Testis (tissue), 3 donors: ENCODE results near the gene ABHD12. TPM values are rescaled to one million over a fixed set of nuclear protein-coding genes. Genes with fewer than 3 reads are reported as not detected.
A peak's percentile ranks its signal among the peaks of the same experiment; 100 is the strongest.

Experiments
- DNase-seq: peaks from one replicate; pipeline ENCODE4 v3.0.0-alpha.2; 2019
- H3K27ac ChIP-seq, 2 donors: fragments of 200-600 bp; sonication (generic); one replicate each; pipeline ENCODE4 v1.5.1; 2019
- H3K27me3 ChIP-seq: fragments of 200-600 bp; sonication (generic); one replicate; pipeline ENCODE4 v1.5.1; 2019
- H3K36me3 ChIP-seq: fragments of 200-600 bp; sonication (generic); one replicate; pipeline ENCODE4 v1.5.1; 2017; ENCODE audit warnings: low read depth; ENCODE audit errors: missing control alignments
- H3K4me1 ChIP-seq: fragments of 200-600 bp; sonication (generic); one replicate; pipeline ENCODE4 v1.5.1; 2019
- H3K4me3 ChIP-seq, 2 donors: fragments of 200-600 bp; sonication (generic); one replicate each; pipeline ENCODE4 v1.5.1; 2017 to 2019
- H3K9me3 ChIP-seq: fragments of 200-600 bp; sonication (generic); one replicate; pipeline ENCODE4 v1.5.1; 2017
- POLR2A ChIP-seq: fragments of 450-650 bp; IDR thresholded peaks from one replicate; pipeline ENCODE4 v1.6.1; 2017; ENCODE audit warnings: antibody characterized with exemption, mild to moderate bottlenecking, moderate library complexity
- WGBS, 2 donors: methylation state at CpG; one replicate each; pipeline ENCODE4 v1.1.5; 2018; 5-methylcytosine and 5-hydroxymethylcytosine counted together
- intact Hi-C: fragments of 100-400 bp; cut with DNase I; formaldehyde crosslinking; loops from one replicate; pipeline ENCODE4 v1.15.1; 2023; ENCODE audit warnings: low total_unique reads
- polyA plus RNA-seq: library from polyadenylated mRNA; stranded (reverse); fragments of 350-450 nt; fragmentation: Illumina TruSeq; extraction: RNeasy Lipid Tissue Mini Kit (QIAGEN cat#74804); gene quantifications from one replicate; pipeline ENCODE4 v1.2.3, GENCODE V29; 2014; ENCODE audit warnings: low read depth, low replicate concordance; ENCODE audit not compliant: insufficient read depth
- small RNA-seq, 2 donors: library from RNA; depleted of rRNA; stranded (forward); fragments of <200 nt; gene quantifications; one replicate each; pipeline ENCODE3, GENCODE V24; 2016
- total RNA-seq, 2 donors: library from RNA; depleted of rRNA; stranded (reverse); fragments of >200 nt; gene quantifications; one replicate each; pipeline ENCODE4 v1.2.3, GENCODE V29; 2016
- TF ChIP-seq, protein P1 (sequence below), 3 experiments: fragments of 450-650 bp in 2 of 3; fragments of 200-600 bp in 1 of 3; sonication (generic) in 1 of 3; IDR thresholded peaks; one replicate each; pipeline ENCODE4 v1.5.1; 2016 to 2019; ENCODE audit warnings: antibody characterized with exemption in 3 of 3, mild to moderate bottlenecking in 2 of 3, moderate library complexity in 1 of 3

The ABHD12 gene
- total and polyA plus RNA-seq, 3 donors from 2014 or later = 40.8 to 51.5 (median 47.5) TPM

DNA sequence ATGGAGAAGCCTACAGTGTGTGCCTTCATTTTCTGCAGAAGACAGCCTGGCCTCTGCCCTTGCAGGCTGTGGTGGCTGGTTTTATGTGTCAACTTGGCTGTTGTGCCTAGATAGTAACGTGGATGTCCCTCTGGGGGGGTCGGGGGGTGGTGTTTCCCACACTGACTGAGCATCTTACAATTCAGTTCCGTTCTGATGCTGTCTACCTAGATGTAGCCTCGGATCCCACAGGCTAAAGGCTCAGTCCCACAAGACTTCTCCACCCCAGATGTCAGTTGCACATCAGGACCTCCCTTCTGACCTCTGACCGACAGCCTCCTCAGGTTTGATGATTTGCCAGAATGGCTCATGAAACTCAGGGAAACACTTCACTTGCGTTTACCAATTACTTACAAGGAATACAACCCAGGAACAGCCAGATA, 138.4 kb downstream of the ABHD12 start:
- TF ChIP-seq, protein P1, sequence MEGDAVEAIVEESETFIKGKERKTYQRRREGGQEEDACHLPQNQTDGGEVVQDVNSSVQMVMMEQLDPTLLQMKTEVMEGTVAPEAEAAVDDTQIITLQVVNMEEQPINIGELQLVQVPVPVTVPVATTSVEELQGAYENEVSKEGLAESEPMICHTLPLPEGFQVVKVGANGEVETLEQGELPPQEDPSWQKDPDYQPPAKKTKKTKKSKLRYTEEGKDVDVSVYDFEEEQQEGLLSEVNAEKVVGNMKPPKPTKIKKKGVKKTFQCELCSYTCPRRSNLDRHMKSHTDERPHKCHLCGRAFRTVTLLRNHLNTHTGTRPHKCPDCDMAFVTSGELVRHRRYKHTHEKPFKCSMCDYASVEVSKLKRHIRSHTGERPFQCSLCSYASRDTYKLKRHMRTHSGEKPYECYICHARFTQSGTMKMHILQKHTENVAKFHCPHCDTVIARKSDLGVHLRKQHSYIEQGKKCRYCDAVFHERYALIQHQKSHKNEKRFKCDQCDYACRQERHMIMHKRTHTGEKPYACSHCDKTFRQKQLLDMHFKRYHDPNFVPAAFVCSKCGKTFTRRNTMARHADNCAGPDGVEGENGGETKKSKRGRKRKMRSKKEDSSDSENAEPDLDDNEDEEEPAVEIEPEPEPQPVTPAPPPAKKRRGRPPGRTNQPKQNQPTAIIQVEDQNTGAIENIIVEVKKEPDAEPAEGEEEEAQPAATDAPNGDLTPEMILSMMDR (IDR thresholded peaks at IDR 0.05) = no peak
- no peak for TF ChIP-seq POLR2A
- H3K4me1 ChIP-seq = peaks cover 58% of the 10 kb centered on the region

DNA sequence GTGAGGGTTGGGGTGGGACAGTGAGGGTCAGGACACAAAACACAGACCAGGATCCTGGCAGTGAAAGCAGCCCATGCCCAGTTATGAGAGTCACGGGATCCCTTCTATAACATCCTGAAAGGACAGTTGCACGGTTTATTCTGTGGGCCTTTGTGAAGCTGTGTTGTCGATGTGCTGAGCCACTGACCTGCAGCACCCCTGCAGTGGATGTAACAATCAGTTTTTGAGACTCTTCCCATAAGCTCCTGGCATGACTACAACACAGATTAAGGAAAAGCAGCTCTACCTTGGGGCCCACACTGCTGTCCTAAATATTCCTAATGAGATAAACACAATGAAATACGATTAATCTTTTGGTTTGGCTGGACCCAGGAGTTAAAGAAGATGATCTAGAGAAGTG, 139.1 kb downstream of the ABHD12 start:
- intact Hi-C loops = no loop called here
- peak; percentile 19 for DNase-seq
- 38 to 44% methylated on average over 4 of the region's 4 CpGs for WGBS, 2 donors
- no peak overlapping the region for H3K4me3 ChIP-seq
- TF ChIP-seq POLR2A = no peak
- TF ChIP-seq, protein P1 (IDR thresholded peaks at IDR 0.05) = no peak
- H3K36me3 ChIP-seq = no peaks in the 10 kb centered on the region
- peaks cover 58% of the 10 kb centered on the region for H3K4me1 ChIP-seq
- H3K27me3 ChIP-seq = no peaks in the 10 kb centered on the region
- no peak overlapping the region for H3K27ac ChIP-seq
- no peaks in the 10 kb centered on the region for H3K9me3 ChIP-seq

More for the DNA sequence above, 138.4 kb downstream of the ABHD12 start:
- intact Hi-C loops = no loop called here
- 66 to 76% methylated on average over 6 of the region's 6 CpGs for WGBS, 2 donors
- H3K27me3 ChIP-seq = no peaks in the 10 kb centered on the region
- H3K4me3 ChIP-seq = no peak overlapping the region
- no peaks in the 10 kb centered on the region for H3K9me3 ChIP-seq
- H3K27ac ChIP-seq = no peak overlapping the region
- H3K36me3 ChIP-seq = no peaks in the 10 kb centered on the region
- peak; percentile 12 for DNase-seq

DNA sequence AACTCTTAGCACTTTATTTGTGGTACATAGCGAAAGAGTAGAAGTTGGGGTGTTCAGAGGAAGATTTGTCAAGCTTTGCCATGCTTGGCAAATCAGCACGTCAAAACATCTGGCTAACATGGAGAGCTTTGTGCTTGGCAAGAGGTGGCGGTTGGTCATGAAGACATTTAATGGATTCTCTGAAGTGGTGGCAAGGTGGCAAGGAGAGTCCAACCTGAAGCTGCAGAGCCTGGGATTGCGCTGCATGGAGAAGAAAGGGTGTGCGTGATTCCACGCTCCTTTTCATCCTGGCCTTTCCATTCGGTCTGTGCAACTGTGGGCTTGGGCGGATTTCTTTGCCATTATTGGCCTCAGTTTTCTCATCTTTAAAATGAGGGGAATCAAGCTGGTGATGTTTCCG, 139.6 kb downstream of the ABHD12 start:
- peaks cover 53% of the 10 kb centered on the region for H3K4me1 ChIP-seq
- no peaks in the 10 kb centered on the region for H3K9me3 ChIP-seq
- H3K36me3 ChIP-seq = no peaks in the 10 kb centered on the region
- no peak for TF ChIP-seq POLR2A
- TF ChIP-seq, protein P1 (IDR thresholded peaks at IDR 0.05) = no peak
- H3K4me3 ChIP-seq = no peak overlapping the region
- no peaks in the 10 kb centered on the region for H3K27me3 ChIP-seq
- DNase-seq = peak; percentile 10
- intact Hi-C loops = no loop called here
- no peak overlapping the region for H3K27ac ChIP-seq
- WGBS, 2 donors = 75 to 85% methylated on average over 9 of the region's 9 CpGs

DNA sequence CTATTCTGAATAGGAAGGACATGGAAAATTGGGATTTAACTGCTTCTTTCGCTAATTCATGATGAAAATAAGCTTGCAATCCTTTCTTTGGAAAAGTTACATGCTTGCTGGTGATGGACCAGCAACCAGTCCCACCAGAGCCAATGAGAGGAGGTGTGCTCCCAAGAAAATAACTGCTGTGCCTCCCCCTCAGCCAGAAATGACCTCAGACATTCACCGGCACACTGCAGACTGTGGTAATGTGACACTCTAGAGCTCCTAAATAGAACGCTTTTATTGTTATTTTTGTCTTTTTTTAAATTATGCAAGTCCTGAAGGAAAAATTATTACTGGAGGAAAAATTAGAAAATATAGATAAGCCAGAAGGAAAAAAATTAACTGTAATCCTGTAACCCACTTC, 140.1 kb downstream of the ABHD12 start:
- no peak overlapping the region for H3K4me3 ChIP-seq
- peak; percentile 33 for DNase-seq
- intact Hi-C loops = no loop called here
- H3K27ac ChIP-seq = no peak overlapping the region
- 38 to 53% methylated on average over 3 of the region's 3 CpGs for WGBS, 2 donors
- H3K9me3 ChIP-seq = no peaks in the 10 kb centered on the region
- H3K27me3 ChIP-seq = no peaks in the 10 kb centered on the region
- no peaks in the 10 kb centered on the region for H3K36me3 ChIP-seq
- no peak for TF ChIP-seq POLR2A
- TF ChIP-seq, protein P1 (IDR thresholded peaks at IDR 0.05) = no peak
- H3K4me1 ChIP-seq = peaks cover 52% of the 10 kb centered on the region

Small RNAs within 50 kb of the gene (small RNA-seq; reads per million reads assigned to genes)
- 0 to 0.09 reads per million in 2 donors for gene AL121772.2

Other genes with a start within 250 kb of the ABHD12 start
- 100 to 1,000 TPM; 157 to 204 TPM for gene ENTPD6, start 195.1 kb downstream of the ABHD12 start, total RNA-seq
- gene ENTPD6, start 195.1 kb downstream of the ABHD12 start, polyA plus RNA-seq = 80.7 TPM
- 10 to 100 TPM; 91.5 TPM for gene PYGB, start 142.8 kb downstream of the ABHD12 start, total RNA-seq
- gene PYGB, start 142.8 kb downstream of the ABHD12 start, polyA plus RNA-seq = 50.8 TPM
- gene GINS1, start 16.8 kb upstream of the ABHD12 start, total RNA-seq = 10 to 100 TPM; 14.2 to 23.7 TPM
- 19.9 TPM for gene GINS1, start 16.8 kb upstream of the ABHD12 start, polyA plus RNA-seq
- gene NINL, start 194.7 kb upstream of the ABHD12 start, total RNA-seq = 10 to 100 TPM; 32.8 to 33.4 TPM
- 17.9 TPM for gene NINL, start 194.7 kb upstream of the ABHD12 start, polyA plus RNA-seq
- gene NANP, start 233.2 kb upstream of the ABHD12 start, total RNA-seq = 1 to 10 TPM; 6.3 to 6.9 TPM
- 4.4 TPM for gene NANP, start 233.2 kb upstream of the ABHD12 start, polyA plus RNA-seq